A549 (cell line): ENCODE measurements around the gene CNKSR2. TPM values are rescaled to one million over a fixed set of nuclear protein-coding genes. Genes with fewer than 3 reads are reported as not detected.

ENCODE experiments used
- ATAC-seq, 2 experiments: fragments of 200-7000 bp in 1 of 2; fragments of >200 bp in 1 of 2; cut with Nextera tagmentation in 1 of 2; cut with Tn5 transposase in 1 of 2; 3 replicates each; pipeline versions ENCODE4 v1.8.0 to v1.9.1; 2018 to 2020; ENCODE audit warnings: mild to moderate bottlenecking in 1 of 2, moderate library complexity in 1 of 2
- CTCF ChIA-PET: fragments of 300-600 bp; sonication (Branson Sonifier 250); formaldehyde crosslinking; extraction: SDS; loops from one replicate; lab custom pipeline; 2021; ENCODE audit warnings: antibody characterized with exemption, inconsistent platforms; lab: Yijun Ruan, JAX
- POLR2A ChIA-PET: fragments of 350-600 bp; formaldehyde crosslinking; extraction: SDS; loops from one replicate; lab custom pipeline; 2021; ENCODE audit warnings: antibody characterized with exemption, inconsistent platforms; lab: Yijun Ruan, JAX
- DNase-seq, 2 experiments: peaks; one replicate each; pipeline versions ENCODE4 v3.0.0 to v3.0.0-alpha.2; 2011 to 2016; ENCODE audit warnings: low read depth in 1 of 2, low spot score in 1 of 2
- FAIRE-seq: peaks from 2 replicates; lab custom pipeline; 2011; peaks lifted over from hg19 to GRCh38; lab: Jason Lieb, UNC
- H3K27ac ChIP-seq, 2 experiments: fragments of >200 bp; sonication (Bioruptor Twin); formaldehyde crosslinking; 3 replicates each; pipeline ENCODE4 v1.5.1; 2016 to 2017
- H3K4me1 ChIP-seq: fragments of >200 bp; sonication (Bioruptor Twin); formaldehyde crosslinking; 3 replicates; pipeline ENCODE4 v1.6.1; 2016
- H3K4me2 ChIP-seq: fragments of >200 bp; sonication (Bioruptor Twin); formaldehyde crosslinking; 3 replicates; pipeline ENCODE4 v1.6.1; 2016
- H3K4me3 ChIP-seq: fragments of >200 bp; sonication (Bioruptor Twin); formaldehyde crosslinking; 3 replicates; pipeline ENCODE4 v1.5.1; 2016
- H3K9me3 ChIP-seq: fragments of >200 bp; sonication (Bioruptor Twin); formaldehyde crosslinking; 3 replicates; pipeline ENCODE4 v1.6.1; 2016
- CHD4 ChIP-seq: fragments of 200-600 bp; sonication (generic); IDR thresholded peaks from 2 replicates; pipeline ENCODE4 v1.6.1; 2016; ENCODE audit warnings: antibody characterized with exemption, mild to moderate bottlenecking, borderline replicate concordance
- ESRRA ChIP-seq: fragments of 150-350 bp; IDR thresholded peaks from 2 replicates; pipeline ENCODE4 v1.6.1; 2014; ENCODE audit warnings: mild to moderate bottlenecking, low read length, borderline replicate concordance
- HDAC2 ChIP-seq: fragments of 200-600 bp; sonication (generic); IDR thresholded peaks from 2 replicates; pipeline ENCODE4 v1.6.1; 2016
- HOXA7 ChIP-seq: fragments of 250-450 bp; sonication (Bioruptor Pico); IDR thresholded peaks from 2 replicates; pipeline ENCODE4 v1.5.0; 2020; ENCODE audit warnings: mild to moderate bottlenecking, moderate library complexity
- HOXB13 ChIP-seq: fragments of 250-450 bp; sonication (Bioruptor Pico); IDR thresholded peaks from 2 replicates; pipeline ENCODE4 v1.5.0; 2020; ENCODE audit warnings: low read depth, mild to moderate bottlenecking, moderate library complexity
- KDM5A ChIP-seq: fragments of 200-600 bp; sonication (generic); IDR thresholded peaks from 2 replicates; pipeline ENCODE4 v1.6.1; 2016; ENCODE audit warnings: antibody characterized with exemption, mild to moderate bottlenecking
- MYC ChIP-seq: IDR thresholded peaks from 2 replicates; pipeline ENCODE4 v1.6.1; 2012; ENCODE audit warnings: mild to moderate bottlenecking, inconsistent platforms, low read length, improper control_type of control experiment, borderline replicate concordance
- NPAS2 ChIP-seq: fragments of 250-450 bp; sonication (Bioruptor Pico); IDR thresholded peaks from 2 replicates; pipeline ENCODE4 v1.8.0; 2022; ENCODE audit warnings: mild to moderate bottlenecking, moderate library complexity, borderline replicate concordance
- NR3C1 ChIP-seq: fragments of >200 bp; sonication (Bioruptor Twin); formaldehyde crosslinking; IDR thresholded peaks from 3 replicates; pipeline ENCODE4 v1.6.1; 2017
- PHF8 ChIP-seq: fragments of 200-600 bp; sonication (generic); IDR thresholded peaks from 2 replicates; pipeline ENCODE4 v1.6.1; 2016; ENCODE audit warnings: low read depth, mild to moderate bottlenecking, antibody characterized with exemption, moderate library complexity, borderline replicate concordance
- POLR2A ChIP-seq: IDR thresholded peaks from 2 replicates; pipeline ENCODE4 v1.6.1; 2012; ENCODE audit warnings: mild to moderate bottlenecking, low read length
- POLR2AphosphoS2 ChIP-seq: conservative IDR thresholded peaks from 2 replicates; pipeline ENCODE4 v1.6.1; 2012; ENCODE audit warnings: low read length, improper control_type of control experiment, inconsistent platforms
- RAD21 ChIP-seq, 2 experiments: fragments of >200 bp in 1 of 2; sonication (Bioruptor Twin) in 1 of 2; formaldehyde crosslinking in 1 of 2; IDR thresholded peaks in 1 of 2; conservative IDR thresholded peaks in 1 of 2; 2 replicates in 1 of 2; 3 replicates in 1 of 2; pipeline ENCODE4 v1.6.1; 2012 to 2018; ENCODE audit warnings: inconsistent platforms in 1 of 2
- WGBS: methylation state at CpG from one replicate; pipeline ENCODE4 v1.1.6; 2017; ENCODE audit errors: missing lambda C conversion rate; 5-methylcytosine and 5-hydroxymethylcytosine counted together
- polyA minus RNA-seq: library from RNA; depleted of rRNA, polyadenylated mRNA; stranded (reverse); fragments of >200 nt; gene quantifications from 2 replicates; pipeline ENCODE4 v1.2.3, GENCODE V29; 2011; rRNA and poly(A)+ RNA removed
- polyA plus RNA-seq, 4 experiments: library from polyadenylated mRNA; depleted of rRNA in 3 of 4; stranded (reverse); fragments of >200 nt; fragmentation: RNase III in 1 of 4; extraction: RNeasy Plus Mini Kit Qiagen cat#74134 plus additional on column Dnase treatment in 1 of 4; gene quantifications; 2 replicates in 3 of 4; 3 replicates in 1 of 4; pipeline ENCODE4 v1.2.3, GENCODE V29; 2011 to 2017
- TF ChIP-seq, protein P1 (sequence below): IDR thresholded peaks from 2 replicates; pipeline ENCODE4 v1.6.1; 2012; ENCODE audit warnings: low read depth, borderline replicate concordance
- TF ChIP-seq, protein P2 (sequence below): IDR thresholded peaks from 2 replicates; pipeline ENCODE4 v1.6.1; 2012
- TF ChIP-seq, protein P3 (sequence below): fragments of >200 bp; sonication (Bioruptor Twin); formaldehyde crosslinking; IDR thresholded peaks from 2 replicates; pipeline ENCODE4 v1.6.1; 2016
- TF ChIP-seq, protein P4 (sequence below): IDR thresholded peaks from 2 replicates; pipeline ENCODE4 v1.6.1; 2012
- TF ChIP-seq, protein P5 (sequence below): fragments of 250-450 bp; sonication (Bioruptor Pico); IDR thresholded peaks from 2 replicates; pipeline ENCODE4 v1.5.0; 2020; ENCODE audit warnings: low read depth, mild to moderate bottlenecking, moderate library complexity
- TF ChIP-seq, protein P6 (sequence below): fragments of 450-650 bp; IDR thresholded peaks from 2 replicates; pipeline ENCODE4 v1.6.1; 2014; ENCODE audit warnings: antibody characterized with exemption
- TF ChIP-seq, protein P7 (sequence below): fragments of 200-600 bp; sonication (generic); IDR thresholded peaks from 2 replicates; pipeline ENCODE4 v1.6.1; 2016; ENCODE audit warnings: antibody characterized with exemption, mild to moderate bottlenecking, moderate library complexity

CNKSR2 gene
- polyA plus RNA-seq (2011; rRNA removed) (11.4 and 12.7 TPM in 2 replicates), polyA plus RNA-seq (2017; fragmentation: RNase III; extraction: RNeasy Plus Mini Kit Qiagen cat#74134 plus additional on column Dnase treatment) (4.9 to 6.0 TPM (median 5.8 TPM) in 3 replicates), polyA minus RNA-seq (24.3 and 25.7 TPM in 2 replicates)
- 2.9 and 3.7 TPM in 2 replicates for polyA plus RNA-seq (2012; cell fraction: cytosol; rRNA removed)
- 12.5 and 13.3 TPM in 2 replicates for polyA plus RNA-seq (2012; cell fraction: nucleus; rRNA removed)

DNA sequence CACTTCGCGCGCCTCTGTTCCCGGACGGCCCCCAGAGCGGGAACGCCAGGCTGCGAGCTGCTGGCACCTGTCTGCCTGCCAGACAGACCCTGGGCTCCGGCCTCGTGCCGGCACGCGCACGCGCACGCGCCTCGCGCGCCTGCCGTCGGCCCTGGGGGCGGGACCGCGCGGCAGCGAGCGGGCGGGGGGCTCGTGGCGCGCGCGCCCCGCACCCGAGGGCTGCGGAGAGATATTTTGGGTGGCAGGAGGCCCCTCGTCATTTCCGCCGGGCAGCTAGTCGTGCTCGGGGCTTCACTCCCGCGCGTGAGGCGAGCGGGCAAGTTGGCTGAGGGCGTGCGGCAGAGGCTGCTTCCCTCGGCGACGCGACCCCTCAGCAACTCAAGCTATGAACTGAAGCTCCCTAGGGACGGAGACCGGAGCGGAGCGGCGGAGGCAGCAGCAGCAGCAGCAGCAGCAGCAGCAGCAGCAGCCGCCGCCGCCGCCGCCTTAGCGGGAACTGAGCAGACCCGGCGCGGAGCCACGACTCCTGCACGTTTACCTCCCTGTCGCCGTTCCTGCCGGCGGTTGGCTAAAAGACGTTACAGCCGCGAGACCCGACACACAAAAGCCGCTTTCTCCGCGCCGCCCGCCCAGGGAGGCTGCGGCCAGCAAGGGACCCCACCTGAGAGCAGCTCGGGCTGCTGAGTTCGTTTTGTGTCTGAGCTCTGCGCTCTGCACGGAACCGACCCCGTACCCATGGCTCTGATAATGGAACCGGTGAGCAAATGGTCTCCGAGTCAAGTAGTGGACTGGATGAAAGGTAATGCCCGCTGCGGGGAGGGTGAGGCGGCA, at the start of gene CNKSR2:
Gene CNKSR2 (plus strand): TSS at position 256 of the 831 bp plus-strand sequence. CDS start 480 bp downstream, at position 736.
- ChIA-PET CTCF (interaction anchor here (1.9 kb wide), 1 partner anchor 847 kb away, joined by 8 read pairs; no protein-coding TSS in a partner anchor), POLR2A (interaction anchor here (0.6 to 0.9 kb wide), 3 partner anchors 46 to 208 kb away, joined by 3 read pairs; no protein-coding TSS in a partner anchor)
- 1% methylated on average over 15 of the region's 94 CpGs for WGBS
- Histone ChIP-seq H3K9me3 (no peaks in the 10 kb centered on the region), H3K4me1 (peaks cover 35% of the 10 kb centered on the region), H3K27ac (peak within 1 kb of the TSS; percentile 82 to 96), H3K4me3 (peak within 1 kb of the TSS; percentile 89), H3K4me2 (peak within 1 kb of the TSS; percentile 80)
- TF ChIP-seq POLR2AphosphoS2 (no peak), MYC (0 out of 2 replicates have a peak, but pooled peaks have one; percentile 39), NR3C1 (no peak), POLR2A (peak; percentile 47), HOXB13 (CRISPR knock-in tag) (0 out of 2 replicates have a peak, but pooled peaks have one; percentile 29), NPAS2 (CRISPR knock-in tag) (0 out of 2 replicates have a peak, but pooled peaks have one; percentile 25)
- TF ChIP-seq, protein P1, sequence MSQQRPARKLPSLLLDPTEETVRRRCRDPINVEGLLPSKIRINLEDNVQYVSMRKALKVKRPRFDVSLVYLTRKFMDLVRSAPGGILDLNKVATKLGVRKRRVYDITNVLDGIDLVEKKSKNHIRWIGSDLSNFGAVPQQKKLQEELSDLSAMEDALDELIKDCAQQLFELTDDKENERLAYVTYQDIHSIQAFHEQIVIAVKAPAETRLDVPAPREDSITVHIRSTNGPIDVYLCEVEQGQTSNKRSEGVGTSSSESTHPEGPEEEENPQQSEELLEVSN: peak; percentile 95
- TF ChIP-seq, protein P2, sequence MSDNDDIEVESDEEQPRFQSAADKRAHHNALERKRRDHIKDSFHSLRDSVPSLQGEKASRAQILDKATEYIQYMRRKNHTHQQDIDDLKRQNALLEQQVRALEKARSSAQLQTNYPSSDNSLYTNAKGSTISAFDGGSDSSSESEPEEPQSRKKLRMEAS: peak; percentile 75
- FAIRE-seq: no peak
- DNase-seq: peak; percentile 77 to 78
- ATAC-seq: peak; percentile 86

DNA sequence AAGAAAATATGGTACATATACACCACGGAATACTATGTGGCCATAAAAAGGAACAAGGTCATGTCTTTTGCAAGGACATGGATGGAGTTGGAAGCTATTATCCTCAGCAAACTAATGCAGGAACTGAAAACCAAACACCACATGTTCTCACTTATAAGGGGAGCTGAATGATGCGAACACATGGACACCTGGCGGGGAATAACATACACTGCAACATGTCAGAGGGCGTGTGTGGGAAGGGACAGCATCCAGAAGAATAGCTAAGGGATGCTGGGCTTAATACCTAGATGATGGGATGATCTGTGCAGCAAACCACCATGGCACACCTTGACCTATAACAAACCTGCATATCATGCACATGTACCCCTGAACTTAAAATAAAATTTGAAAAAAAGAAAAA, 19.5 kb upstream of the CNKSR2 start:
- no peaks in the 10 kb centered on the region for H3K4me1 ChIP-seq
- DNase-seq: no peak
- H3K4me3 ChIP-seq: no peak overlapping the region
- FAIRE-seq: no peak
- no peaks in the 10 kb centered on the region for H3K9me3 ChIP-seq
- H3K4me2 ChIP-seq: no peak overlapping the region
- POLR2A ChIA-PET: no interaction called here
- no peak overlapping the region for H3K27ac ChIP-seq
- no peak for ATAC-seq
- CTCF ChIA-PET: no interaction called here
- TF ChIP-seq, protein P3, sequence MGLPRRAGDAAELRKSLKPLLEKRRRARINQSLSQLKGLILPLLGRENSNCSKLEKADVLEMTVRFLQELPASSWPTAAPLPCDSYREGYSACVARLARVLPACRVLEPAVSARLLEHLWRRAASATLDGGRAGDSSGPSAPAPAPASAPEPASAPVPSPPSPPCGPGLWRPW: no peak
- TF ChIP-seq HOXA7 (no peak), RAD21 (conservative IDR thresholded peaks at IDR 0.05 in 1 of 2, IDR thresholded peaks at IDR 0.05 in 1 of 2) (0 out of 5 replicates have a peak, but pooled peaks of 1 of the 2 experiments have one; percentile 9), KDM5A (no peak), PHF8 (no peak)
- TF ChIP-seq, protein P4, sequence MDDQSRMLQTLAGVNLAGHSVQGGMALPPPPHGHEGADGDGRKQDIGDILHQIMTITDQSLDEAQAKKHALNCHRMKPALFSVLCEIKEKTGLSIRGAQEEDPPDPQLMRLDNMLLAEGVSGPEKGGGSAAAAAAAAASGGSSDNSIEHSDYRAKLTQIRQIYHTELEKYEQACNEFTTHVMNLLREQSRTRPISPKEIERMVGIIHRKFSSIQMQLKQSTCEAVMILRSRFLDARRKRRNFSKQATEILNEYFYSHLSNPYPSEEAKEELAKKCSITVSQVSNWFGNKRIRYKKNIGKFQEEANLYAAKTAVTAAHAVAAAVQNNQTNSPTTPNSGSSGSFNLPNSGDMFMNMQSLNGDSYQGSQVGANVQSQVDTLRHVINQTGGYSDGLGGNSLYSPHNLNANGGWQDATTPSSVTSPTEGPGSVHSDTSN: no peak
- TF ChIP-seq, protein P1: no peak
- WGBS: 44% methylated on average over 4 of the region's 4 CpGs

DNA sequence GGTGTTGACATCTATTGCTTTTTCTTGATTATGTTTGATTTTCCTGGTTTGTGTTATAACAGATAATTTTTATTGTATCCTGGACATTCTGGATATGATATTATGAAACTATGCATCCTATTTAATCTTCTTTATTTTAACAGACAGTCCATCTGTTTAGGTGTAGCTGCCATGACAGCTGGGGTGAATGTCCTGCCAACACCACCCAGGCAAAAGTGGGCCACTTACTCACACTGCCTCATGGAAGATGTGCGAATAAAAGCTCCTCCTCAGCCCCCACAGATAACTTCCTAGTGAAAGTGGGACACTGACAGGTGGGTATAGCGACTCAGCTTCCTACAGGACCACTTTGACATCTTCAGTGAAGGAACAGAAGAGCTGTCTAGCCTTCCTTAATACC, 18.4 kb upstream of the CNKSR2 start:
- DNase-seq (no peak), ATAC-seq (no peak), FAIRE-seq (no peak)
- Histone ChIP-seq H3K4me2 (no peak overlapping the region), H3K9me3 (no peaks in the 10 kb centered on the region), H3K4me3 (no peak overlapping the region), H3K27ac (no peak overlapping the region), H3K4me1 (no peaks in the 10 kb centered on the region)
- ChIA-PET POLR2A (no interaction called here), CTCF (no interaction called here)
- 67% methylated on average over 1 of the region's 2 CpGs for WGBS
- TF ChIP-seq HOXA7 (no peak), HDAC2 (no peak), ESRRA (no peak), CHD4 (no peak)
- TF ChIP-seq, protein P5, sequence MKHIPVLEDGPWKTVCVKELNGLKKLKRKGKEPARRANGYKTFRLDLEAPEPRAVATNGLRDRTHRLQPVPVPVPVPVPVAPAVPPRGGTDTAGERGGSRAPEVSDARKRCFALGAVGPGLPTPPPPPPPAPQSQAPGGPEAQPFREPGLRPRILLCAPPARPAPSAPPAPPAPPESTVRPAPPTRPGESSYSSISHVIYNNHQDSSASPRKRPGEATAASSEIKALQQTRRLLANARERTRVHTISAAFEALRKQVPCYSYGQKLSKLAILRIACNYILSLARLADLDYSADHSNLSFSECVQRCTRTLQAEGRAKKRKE (CRISPR knock-in tag): no peak
- TF ChIP-seq, protein P6, sequence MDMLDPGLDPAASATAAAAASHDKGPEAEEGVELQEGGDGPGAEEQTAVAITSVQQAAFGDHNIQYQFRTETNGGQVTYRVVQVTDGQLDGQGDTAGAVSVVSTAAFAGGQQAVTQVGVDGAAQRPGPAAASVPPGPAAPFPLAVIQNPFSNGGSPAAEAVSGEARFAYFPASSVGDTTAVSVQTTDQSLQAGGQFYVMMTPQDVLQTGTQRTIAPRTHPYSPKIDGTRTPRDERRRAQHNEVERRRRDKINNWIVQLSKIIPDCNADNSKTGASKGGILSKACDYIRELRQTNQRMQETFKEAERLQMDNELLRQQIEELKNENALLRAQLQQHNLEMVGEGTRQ: no peak
- TF ChIP-seq, protein P7, sequence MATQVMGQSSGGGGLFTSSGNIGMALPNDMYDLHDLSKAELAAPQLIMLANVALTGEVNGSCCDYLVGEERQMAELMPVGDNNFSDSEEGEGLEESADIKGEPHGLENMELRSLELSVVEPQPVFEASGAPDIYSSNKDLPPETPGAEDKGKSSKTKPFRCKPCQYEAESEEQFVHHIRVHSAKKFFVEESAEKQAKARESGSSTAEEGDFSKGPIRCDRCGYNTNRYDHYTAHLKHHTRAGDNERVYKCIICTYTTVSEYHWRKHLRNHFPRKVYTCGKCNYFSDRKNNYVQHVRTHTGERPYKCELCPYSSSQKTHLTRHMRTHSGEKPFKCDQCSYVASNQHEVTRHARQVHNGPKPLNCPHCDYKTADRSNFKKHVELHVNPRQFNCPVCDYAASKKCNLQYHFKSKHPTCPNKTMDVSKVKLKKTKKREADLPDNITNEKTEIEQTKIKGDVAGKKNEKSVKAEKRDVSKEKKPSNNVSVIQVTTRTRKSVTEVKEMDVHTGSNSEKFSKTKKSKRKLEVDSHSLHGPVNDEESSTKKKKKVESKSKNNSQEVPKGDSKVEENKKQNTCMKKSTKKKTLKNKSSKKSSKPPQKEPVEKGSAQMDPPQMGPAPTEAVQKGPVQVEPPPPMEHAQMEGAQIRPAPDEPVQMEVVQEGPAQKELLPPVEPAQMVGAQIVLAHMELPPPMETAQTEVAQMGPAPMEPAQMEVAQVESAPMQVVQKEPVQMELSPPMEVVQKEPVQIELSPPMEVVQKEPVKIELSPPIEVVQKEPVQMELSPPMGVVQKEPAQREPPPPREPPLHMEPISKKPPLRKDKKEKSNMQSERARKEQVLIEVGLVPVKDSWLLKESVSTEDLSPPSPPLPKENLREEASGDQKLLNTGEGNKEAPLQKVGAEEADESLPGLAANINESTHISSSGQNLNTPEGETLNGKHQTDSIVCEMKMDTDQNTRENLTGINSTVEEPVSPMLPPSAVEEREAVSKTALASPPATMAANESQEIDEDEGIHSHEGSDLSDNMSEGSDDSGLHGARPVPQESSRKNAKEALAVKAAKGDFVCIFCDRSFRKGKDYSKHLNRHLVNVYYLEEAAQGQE: no peak
